Measurements from ENCODE around the gene KIAA0930.

Gene KIAA0930

GRCh38 chr22:45254388-45254787 lies 13.7 kb upstream of the KIAA0930 start:
- no peak overlapping the region for H3K27ac ChIP-seq
- DNase-seq (ENCODE audit: low spot score): no peak
- POLR2A ChIA-PET (ENCODE audit: low non-redundant PET): no interaction called here
- CTCF ChIA-PET: no interaction called here
- TF ChIP-seq, protein P1, sequence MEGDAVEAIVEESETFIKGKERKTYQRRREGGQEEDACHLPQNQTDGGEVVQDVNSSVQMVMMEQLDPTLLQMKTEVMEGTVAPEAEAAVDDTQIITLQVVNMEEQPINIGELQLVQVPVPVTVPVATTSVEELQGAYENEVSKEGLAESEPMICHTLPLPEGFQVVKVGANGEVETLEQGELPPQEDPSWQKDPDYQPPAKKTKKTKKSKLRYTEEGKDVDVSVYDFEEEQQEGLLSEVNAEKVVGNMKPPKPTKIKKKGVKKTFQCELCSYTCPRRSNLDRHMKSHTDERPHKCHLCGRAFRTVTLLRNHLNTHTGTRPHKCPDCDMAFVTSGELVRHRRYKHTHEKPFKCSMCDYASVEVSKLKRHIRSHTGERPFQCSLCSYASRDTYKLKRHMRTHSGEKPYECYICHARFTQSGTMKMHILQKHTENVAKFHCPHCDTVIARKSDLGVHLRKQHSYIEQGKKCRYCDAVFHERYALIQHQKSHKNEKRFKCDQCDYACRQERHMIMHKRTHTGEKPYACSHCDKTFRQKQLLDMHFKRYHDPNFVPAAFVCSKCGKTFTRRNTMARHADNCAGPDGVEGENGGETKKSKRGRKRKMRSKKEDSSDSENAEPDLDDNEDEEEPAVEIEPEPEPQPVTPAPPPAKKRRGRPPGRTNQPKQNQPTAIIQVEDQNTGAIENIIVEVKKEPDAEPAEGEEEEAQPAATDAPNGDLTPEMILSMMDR (conservative IDR thresholded peaks at IDR 0.05; ENCODE audit: low read depth): no peak

GRCh38 chr22:45253039-45253641 lies 12.4 kb upstream of the KIAA0930 start:
- ChIA-PET CTCF (no interaction called here), POLR2A (ENCODE audit: low non-redundant PET) (no interaction called here)
- TF ChIP-seq, protein P1 (conservative IDR thresholded peaks at IDR 0.05; ENCODE audit: low read depth): no peak

GRCh38 chr22:45251825-45252224 lies 11.1 kb upstream of the KIAA0930 start:
- no peak for DNase-seq (ENCODE audit: low spot score)
- CTCF ChIA-PET: no interaction called here
- POLR2A ChIA-PET (ENCODE audit: low non-redundant PET): no interaction called here
- H3K27ac ChIP-seq: no peak overlapping the region
- TF ChIP-seq, protein P1 (conservative IDR thresholded peaks at IDR 0.05; ENCODE audit: low read depth): no peak

More at GRCh38 chr22:45253039-45253641, 12.4 kb upstream of the KIAA0930 start:
- no peak for DNase-seq (ENCODE audit: low spot score)
- no peak overlapping the region for H3K27ac ChIP-seq

GRCh38 chr22:45248832-45249561 lies 8.3 kb upstream of the KIAA0930 start:
- TF ChIP-seq, protein P1 (conservative IDR thresholded peaks at IDR 0.05; ENCODE audit: low read depth): no peak
- DNase-seq (ENCODE audit: low spot score): no peak
- ChIA-PET CTCF (no interaction called here), POLR2A (ENCODE audit: low non-redundant PET) (no interaction called here)
- peak overlapping the region; percentile 99 for H3K27ac ChIP-seq

- POLR2A ChIA-PET (ENCODE audit: low non-redundant PET): interaction anchor here (0.7 kb wide), 1 partner anchor 63 kb away, joined by 4 read pairs; no protein-coding TSS in a partner anchor
These were observed 5.6 kb upstream of the KIAA0930 start for GRCh38 chr22:45246060-45246985.

GRCh38 chr22:45244916-45245315 lies 4.2 kb upstream of the KIAA0930 start:
- TF ChIP-seq, protein P1 (conservative IDR thresholded peaks at IDR 0.05; ENCODE audit: low read depth): no peak
- H3K27ac ChIP-seq: peak overlapping the region; percentile 99
- no peak for DNase-seq (ENCODE audit: low spot score)
- ChIA-PET CTCF (no interaction called here), POLR2A (ENCODE audit: low non-redundant PET) (no interaction called here)

More at GRCh38 chr22:45246060-45246985, 5.6 kb upstream of the KIAA0930 start:
- H3K27ac ChIP-seq: peak overlapping the region; percentile 99
- CTCF ChIA-PET: no interaction called here
- DNase-seq (ENCODE audit: low spot score): peak; percentile 83
- TF ChIP-seq, protein P1 (conservative IDR thresholded peaks at IDR 0.05; ENCODE audit: low read depth): no peak

All from RWPE1 (cell line).